B cell (primary cell): ENCODE measurements around the gene GABRG3.

Experiments used
- EZH2 ChIP-seq: IDR thresholded peaks from 2 replicates; pipeline ENCODE4 v1.6.1; 2012; ENCODE audit warnings: borderline replicate concordance, low read depth, mild to moderate bottlenecking, moderate library complexity, low read length; ENCODE audit not compliant: insufficient read depth, poor library complexity, severe bottlenecking
- TF ChIP-seq, protein P1 (sequence below): fragments of 200-600 bp; IDR thresholded peaks from one replicate; pipeline ENCODE4 v1.8.0; 2022; ENCODE audit warnings: antibody characterized with exemption, mild to moderate bottlenecking

DNA sequence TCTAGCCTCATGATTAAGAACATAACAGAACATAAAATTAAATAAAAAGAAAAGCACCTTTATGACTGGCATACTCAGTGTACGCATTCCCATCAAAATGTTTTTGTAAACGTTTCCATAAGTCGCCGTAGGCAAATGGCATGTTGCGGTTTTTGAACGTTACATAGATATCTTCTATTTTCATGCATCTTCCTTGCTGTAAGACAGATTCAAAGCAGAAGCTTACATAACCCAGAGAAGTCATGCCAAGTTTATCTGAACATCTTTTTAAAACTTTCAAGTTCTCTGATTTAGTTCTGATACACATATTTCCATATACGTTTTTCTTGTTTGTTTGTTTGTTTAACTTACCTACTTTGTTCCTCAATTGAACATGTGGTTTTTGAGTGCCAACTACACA is 388.6 kb downstream of the GABRG3 start:
- TF ChIP-seq, protein P1, sequence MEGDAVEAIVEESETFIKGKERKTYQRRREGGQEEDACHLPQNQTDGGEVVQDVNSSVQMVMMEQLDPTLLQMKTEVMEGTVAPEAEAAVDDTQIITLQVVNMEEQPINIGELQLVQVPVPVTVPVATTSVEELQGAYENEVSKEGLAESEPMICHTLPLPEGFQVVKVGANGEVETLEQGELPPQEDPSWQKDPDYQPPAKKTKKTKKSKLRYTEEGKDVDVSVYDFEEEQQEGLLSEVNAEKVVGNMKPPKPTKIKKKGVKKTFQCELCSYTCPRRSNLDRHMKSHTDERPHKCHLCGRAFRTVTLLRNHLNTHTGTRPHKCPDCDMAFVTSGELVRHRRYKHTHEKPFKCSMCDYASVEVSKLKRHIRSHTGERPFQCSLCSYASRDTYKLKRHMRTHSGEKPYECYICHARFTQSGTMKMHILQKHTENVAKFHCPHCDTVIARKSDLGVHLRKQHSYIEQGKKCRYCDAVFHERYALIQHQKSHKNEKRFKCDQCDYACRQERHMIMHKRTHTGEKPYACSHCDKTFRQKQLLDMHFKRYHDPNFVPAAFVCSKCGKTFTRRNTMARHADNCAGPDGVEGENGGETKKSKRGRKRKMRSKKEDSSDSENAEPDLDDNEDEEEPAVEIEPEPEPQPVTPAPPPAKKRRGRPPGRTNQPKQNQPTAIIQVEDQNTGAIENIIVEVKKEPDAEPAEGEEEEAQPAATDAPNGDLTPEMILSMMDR: no peak
- TF ChIP-seq EZH2: no peak
